GM12878 (cell line): ENCODE measurements around the gene HCRTR2. TPM values are rescaled to one million over a fixed set of nuclear protein-coding genes. Genes with fewer than 3 reads are reported as not detected.

Experiments
- ATAC-seq: fragments of 200-7000 bp; cut with Tn5 transposase; 3 replicates; pipeline ENCODE4 v1.9.1; 2020; ENCODE audit warnings: mild to moderate bottlenecking, moderate library complexity
- BruUV-seq: library from RNA; stranded (reverse); fragments of 400-500 nt; replicated peaks from 2 replicates; lab custom pipeline; 2021; lab: Mats Ljungman, UMichigan
- CTCF ChIA-PET: fragments of 300-600 bp; sonication (Branson Sonifier 250); formaldehyde crosslinking; extraction: SDS; loops from one replicate; lab custom pipeline; 2021; ENCODE audit warnings: inconsistent platforms; lab: Yijun Ruan, JAX
- POLR2A ChIA-PET: fragments of 350-600 bp; formaldehyde crosslinking; extraction: SDS; loops from one replicate; lab custom pipeline; 2021; ENCODE audit warnings: inconsistent platforms; lab: Charles Lee
- RAD21 ChIA-PET: fragments of 300-600 bp; sonication (Branson Sonifier 250); formaldehyde crosslinking; loops from one replicate; lab custom pipeline; 2023; ENCODE audit warnings: antibody characterized with exemption; ENCODE audit not compliant: unreplicated experiment; lab: Charles Lee
- SMC1A ChIA-PET: fragments of 300-600 bp; sonication (Branson Sonifier 250); formaldehyde crosslinking; loops from one replicate; lab custom pipeline; 2023; ENCODE audit not compliant: unreplicated experiment, uncharacterized antibody; lab: Charles Lee
- DNase-seq: peaks from one replicate; pipeline ENCODE4 v3.0.0-alpha.2; 2011; ENCODE audit warnings: low read depth, low spot score
- FAIRE-seq: peaks from 3 replicates; lab custom pipeline; 2011; peaks lifted over from hg19 to GRCh38; lab: Jason Lieb, UNC
- H2AFZ ChIP-seq: 2 replicates; pipeline ENCODE4 v1.6.0; 2011; ENCODE audit warnings: low read depth, low read length, control low read depth; ENCODE audit not compliant: control insufficient read depth
- H3K27ac ChIP-seq: 2 replicates; pipeline ENCODE4 v1.5.1; 2011; ENCODE audit warnings: control low read depth; ENCODE audit not compliant: control insufficient read depth, insufficient read depth
- H3K27me3 ChIP-seq, 2 experiments: replicated peaks in 1 of 2; 2 replicates each; pipeline versions ENCODE4 v1.6.0 to v1.6.1; 2011; ENCODE audit warnings: low read length in 1 of 2; ENCODE audit not compliant: control insufficient read depth in 2 of 2, insufficient read depth in 2 of 2
- H3K36me3 ChIP-seq, 2 experiments: 2 replicates each; pipeline ENCODE4 v1.5.1; 2011; ENCODE audit warnings: low read length in 1 of 2; ENCODE audit not compliant: control insufficient read depth in 2 of 2, insufficient read depth in 2 of 2
- H3K4me1 ChIP-seq: 2 replicates; pipeline ENCODE4 v1.6.1; 2011; ENCODE audit warnings: mild to moderate bottlenecking, low read length, moderate library complexity, mixed read lengths; ENCODE audit not compliant: control insufficient read depth, insufficient read depth
- H3K4me2 ChIP-seq: 2 replicates; pipeline ENCODE4 v1.6.0; 2011; ENCODE audit warnings: control low read depth; ENCODE audit not compliant: control insufficient read depth, insufficient read depth
- H3K4me3 ChIP-seq: fragments of 200-600 bp; sonication (generic); 2 replicates; pipeline ENCODE4 v1.5.1; 2016
- H3K79me2 ChIP-seq: 2 replicates; pipeline ENCODE4 v1.6.0; 2011; ENCODE audit warnings: low read length; ENCODE audit not compliant: control insufficient read depth, insufficient read depth
- H3K9ac ChIP-seq: 2 replicates; pipeline ENCODE4 v1.8.0; 2011; ENCODE audit warnings: low read length, control low read depth, mixed read lengths; ENCODE audit not compliant: control insufficient read depth, insufficient read depth
- H3K9me3 ChIP-seq: replicated peaks from 3 replicates; pipeline ENCODE4 v1.5.1; 2011; ENCODE audit warnings: mild to moderate bottlenecking, low read length; ENCODE audit not compliant: control insufficient read depth, insufficient read depth
- H4K20me1 ChIP-seq: 2 replicates; pipeline ENCODE4 v1.6.0; 2011; ENCODE audit not compliant: control insufficient read depth, insufficient read depth
- HCFC1 ChIP-seq: fragments of 150-350 bp; IDR thresholded peaks from 2 replicates; pipeline ENCODE4 v1.6.1; 2014; ENCODE audit warnings: low read length
- POU2F2 ChIP-seq: IDR thresholded peaks from 3 replicates; pipeline ENCODE4 v1.6.1; 2011; ENCODE audit warnings: low read depth, mild to moderate bottlenecking, low read length, borderline replicate concordance
- SREBF1 ChIP-seq: IDR thresholded peaks from 2 replicates; pipeline ENCODE4 v1.6.1; 2012; ENCODE audit warnings: mild to moderate bottlenecking, low read length
- in situ Hi-C: fragments of 300-500 bp; cut with MboI; formaldehyde crosslinking; loops from 9 replicates; pipeline ENCODE4 v1.14.3; 2018; ENCODE audit warnings: mixed read lengths
- intact Hi-C: fragments of 100-400 bp; cut with micrococcal nuclease; formaldehyde crosslinking; loops from one replicate; pipeline ENCODE4 v1.14.2; 2022; ENCODE audit not compliant: unreplicated experiment
- polyA plus RNA-seq, 11 experiments: library from polyadenylated mRNA; depleted of rRNA in 4 of 11; unstranded in 6 of 11; stranded (reverse) in 5 of 11; fragments of >200 nt; fragmentation: Nextera tagmentation in 4 of 11; fragmentation: Illumina TruSeq in 1 of 11; extraction: Ambion mirVana in 4 of 11; extraction: Trizol in 1 of 11; gene quantifications; 1 replicate in 1 of 11; 2 replicates in 10 of 11; pipeline versions ENCODE4 v1.2.1 to v1.2.3, GENCODE V29; 2011 to 2016; ENCODE audit warnings: inconsistent platforms in 2 of 11, missing spikeins in 2 of 11, low read depth in 1 of 11
- total RNA-seq, 4 experiments: library from RNA; depleted of rRNA in 3 of 4; stranded (reverse); fragments of >200 nt in 3 of 4; fragmentation: Illumina TruSeq in 1 of 4; extraction: Trizol in 1 of 4; gene quantifications; 2 replicates each; pipeline versions ENCODE4 v1.2.1 to v1.2.3, GENCODE V29; 2013 to 2021
- TF ChIP-seq, protein P1 (sequence below): fragments of 450-650 bp; IDR thresholded peaks from 2 replicates; pipeline ENCODE4 v1.6.1; 2017; ENCODE audit warnings: low read depth, mild to moderate bottlenecking, moderate library complexity
- TF ChIP-seq, protein P2 (sequence below): fragments of 450-650 bp; IDR thresholded peaks from 2 replicates; pipeline ENCODE4 v1.6.1; 2016; ENCODE audit warnings: mild to moderate bottlenecking

The HCRTR2 gene
- total and polyA plus RNA-seq, 10 of the 15 experiments (the other 5 are each of a cell fraction or from before 2014, with no cell fraction given) = not detected

GRCh38 chr6:55130806-55131324 lies 43.5 kb upstream of the HCRTR2 start:
- DNase-seq = no peak
- Histone ChIP-seq H3K27ac (no peak overlapping the region), H3K9me3 (no peaks in the 10 kb centered on the region), H4K20me1 (no peaks in the 10 kb centered on the region), H3K9ac (no peak overlapping the region), H3K36me3 (no peaks in the 10 kb centered on the region), H3K79me2 (no peaks in the 10 kb centered on the region), H3K4me3 (no peak overlapping the region), H3K4me2 (no peak overlapping the region), H2AFZ (no peak overlapping the region), H3K4me1 (no peaks in the 10 kb centered on the region), H3K27me3 (no peaks in the 10 kb centered on the region)
- no peak for FAIRE-seq
- no TSS peak for BruUV-seq
- intact Hi-C loops (no loop called here), in situ Hi-C loops (no loop called here)
- SMC1A ChIA-PET = no interaction called here
- no peak for TF ChIP-seq POU2F2
- no peak for TF ChIP-seq HCFC1
- TF ChIP-seq, protein P1, sequence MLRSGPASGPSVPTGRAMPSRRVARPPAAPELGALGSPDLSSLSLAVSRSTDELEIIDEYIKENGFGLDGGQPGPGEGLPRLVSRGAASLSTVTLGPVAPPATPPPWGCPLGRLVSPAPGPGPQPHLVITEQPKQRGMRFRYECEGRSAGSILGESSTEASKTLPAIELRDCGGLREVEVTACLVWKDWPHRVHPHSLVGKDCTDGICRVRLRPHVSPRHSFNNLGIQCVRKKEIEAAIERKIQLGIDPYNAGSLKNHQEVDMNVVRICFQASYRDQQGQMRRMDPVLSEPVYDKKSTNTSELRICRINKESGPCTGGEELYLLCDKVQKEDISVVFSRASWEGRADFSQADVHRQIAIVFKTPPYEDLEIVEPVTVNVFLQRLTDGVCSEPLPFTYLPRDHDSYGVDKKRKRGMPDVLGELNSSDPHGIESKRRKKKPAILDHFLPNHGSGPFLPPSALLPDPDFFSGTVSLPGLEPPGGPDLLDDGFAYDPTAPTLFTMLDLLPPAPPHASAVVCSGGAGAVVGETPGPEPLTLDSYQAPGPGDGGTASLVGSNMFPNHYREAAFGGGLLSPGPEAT = no peak
- no peak for TF ChIP-seq SREBF1
- TF ChIP-seq, protein P2, sequence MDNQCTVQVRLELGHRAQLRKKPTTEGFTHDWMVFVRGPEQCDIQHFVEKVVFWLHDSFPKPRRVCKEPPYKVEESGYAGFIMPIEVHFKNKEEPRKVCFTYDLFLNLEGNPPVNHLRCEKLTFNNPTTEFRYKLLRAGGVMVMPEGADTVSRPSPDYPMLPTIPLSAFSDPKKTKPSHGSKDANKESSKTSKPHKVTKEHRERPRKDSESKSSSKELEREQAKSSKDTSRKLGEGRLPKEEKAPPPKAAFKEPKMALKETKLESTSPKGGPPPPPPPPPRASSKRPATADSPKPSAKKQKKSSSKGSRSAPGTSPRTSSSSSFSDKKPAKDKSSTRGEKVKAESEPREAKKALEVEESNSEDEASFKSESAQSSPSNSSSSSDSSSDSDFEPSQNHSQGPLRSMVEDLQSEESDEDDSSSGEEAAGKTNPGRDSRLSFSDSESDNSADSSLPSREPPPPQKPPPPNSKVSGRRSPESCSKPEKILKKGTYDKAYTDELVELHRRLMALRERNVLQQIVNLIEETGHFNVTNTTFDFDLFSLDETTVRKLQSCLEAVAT = no peak
- CTCF ChIA-PET = no interaction called here
- RAD21 ChIA-PET = no interaction called here
- no peak for ATAC-seq
- POLR2A ChIA-PET = no interaction called here
